DOHH2 (cell line): ENCODE results near the gene COX7A2.
A peak's percentile ranks its signal among the peaks of the same experiment; 100 is the strongest.

Experiments used
- H3F3A ChIP-seq: fragments of 200-600 bp; sonication (generic), shearing (Covaris generic); 2 replicates; pipeline ENCODE4 v1.6.0; 2016; ENCODE audit warnings: antibody characterized with exemption, mild to moderate bottlenecking; ENCODE audit not compliant: control insufficient read depth, insufficient read depth
- H3K27ac ChIP-seq: fragments of 200-600 bp; sonication (generic); 2 replicates; pipeline ENCODE4 v1.5.1; 2014; ENCODE audit warnings: low read depth, mild to moderate bottlenecking, low read length, moderate library complexity
- H3K27me3 ChIP-seq: fragments of 200-600 bp; sonication (generic); 2 replicates; pipeline ENCODE4 v1.6.1; 2014; ENCODE audit warnings: mild to moderate bottlenecking, low read length, mixed read lengths; ENCODE audit not compliant: control insufficient read depth
- H3K36me3 ChIP-seq: fragments of 200-600 bp; sonication (generic); 2 replicates; pipeline ENCODE4 v1.6.1; 2014; ENCODE audit warnings: mild to moderate bottlenecking, low read length, moderate library complexity, mixed read lengths; ENCODE audit not compliant: control insufficient read depth
- H3K4me1 ChIP-seq: fragments of 200-600 bp; sonication (generic); 2 replicates; pipeline ENCODE4 v1.6.1; 2014; ENCODE audit warnings: mild to moderate bottlenecking, low read length, mixed read lengths; ENCODE audit not compliant: control insufficient read depth
- H3K4me2 ChIP-seq: fragments of 200-600 bp; sonication (generic); 2 replicates; pipeline ENCODE4 v1.6.0; 2014; ENCODE audit warnings: mild to moderate bottlenecking, low read length, moderate library complexity
- H3K4me3 ChIP-seq: fragments of 200-600 bp; sonication (generic); 2 replicates; pipeline ENCODE4 v1.5.1; 2014; ENCODE audit warnings: mild to moderate bottlenecking, low read length, mixed read lengths
- H3K79me2 ChIP-seq: fragments of 200-600 bp; sonication (generic); 2 replicates; pipeline ENCODE4 v1.6.1; 2014; ENCODE audit warnings: mild to moderate bottlenecking, low read length, mixed read lengths; ENCODE audit not compliant: control insufficient read depth
- H3K9me2 ChIP-seq: fragments of 200-600 bp; sonication (generic); replicated peaks from 2 replicates; pipeline ENCODE4 v1.6.1; 2014; ENCODE audit warnings: mild to moderate bottlenecking, low read length, mixed read lengths; ENCODE audit not compliant: control insufficient read depth
- H3K9me3 ChIP-seq: fragments of 200-600 bp; sonication (generic); 2 replicates; pipeline ENCODE4 v1.6.1; 2014; ENCODE audit warnings: antibody characterized with exemption, low read length, mixed read lengths; ENCODE audit not compliant: control insufficient read depth, insufficient read depth
- H4K20me1 ChIP-seq: fragments of 200-600 bp; sonication (generic); 2 replicates; pipeline ENCODE4 v1.6.0; 2014; ENCODE audit warnings: low read depth, mild to moderate bottlenecking, antibody characterized with exemption, low read length, moderate library complexity; ENCODE audit not compliant: control insufficient read depth, insufficient read depth
- EZH2phosphoT487 ChIP-seq: fragments of 200-600 bp; sonication (generic); IDR thresholded peaks from 2 replicates; pipeline ENCODE4 v1.6.1; 2017; ENCODE audit warnings: borderline replicate concordance, mild to moderate bottlenecking, antibody characterized with exemption, low read length, moderate library complexity, mixed read lengths
- TF ChIP-seq, protein P1 (sequence below): fragments of 200-600 bp; sonication (generic); IDR thresholded peaks from one replicate; pipeline ENCODE4 v1.5.1; 2014; ENCODE audit warnings: antibody characterized with exemption, mild to moderate bottlenecking, low read depth, low read length; ENCODE audit not compliant: poor library complexity, severe bottlenecking

Gene COX7A2

DNA sequence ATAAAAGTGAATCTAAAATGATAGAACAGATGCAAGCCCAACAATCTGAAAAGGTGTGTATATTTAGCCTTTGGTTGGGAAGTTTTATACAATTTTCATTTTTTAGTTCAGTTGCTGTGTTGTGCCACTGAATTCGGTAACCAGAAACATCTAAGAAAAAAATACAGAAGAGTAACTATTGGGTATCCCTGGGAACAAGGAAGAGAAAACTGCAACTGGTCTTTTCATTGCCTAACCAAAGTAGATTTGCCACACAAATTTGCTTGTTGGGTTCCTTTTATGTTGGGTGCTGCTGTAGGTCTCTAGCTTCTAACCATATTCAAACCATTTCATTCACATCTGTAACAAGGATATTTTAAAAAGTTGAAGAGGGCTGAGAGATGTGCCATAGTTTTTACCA is 43.8 kb upstream of the COX7A2 start:
- Histone ChIP-seq H3K4me3 (no peak overlapping the region; the same call in 1 of the 2 replicates), H3K79me2 (peaks cover 60% of the 10 kb centered on the region), H3K4me2 (peak overlapping the region; percentile 82)

DNA sequence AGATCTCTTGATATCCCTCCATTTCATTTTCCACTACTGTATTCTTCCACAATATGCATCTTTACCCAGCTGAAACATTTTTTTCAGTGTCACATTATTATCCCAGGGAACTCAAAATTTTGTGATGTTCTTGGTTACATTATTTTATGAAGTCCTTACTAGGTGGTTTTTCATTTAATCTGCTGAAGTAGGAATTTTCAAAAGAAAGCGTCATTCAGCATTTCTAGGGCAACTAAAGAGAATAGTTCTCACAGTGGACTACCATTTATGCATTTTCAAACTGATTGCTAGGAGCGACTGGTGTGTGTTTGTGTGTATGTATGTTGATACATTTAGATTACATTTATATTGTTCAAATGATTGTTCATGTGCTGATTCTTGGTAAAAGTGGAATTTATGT is 43.4 kb upstream of the COX7A2 start:
- Histone ChIP-seq H3K4me1 (peaks cover 29% of the 10 kb centered on the region), H3F3A (no peaks in the 10 kb centered on the region), H3K4me2 (peak overlapping the region; percentile 82), H3K9me2 (no peaks in the 10 kb centered on the region), H3K36me3 (peaks cover 21% of the 10 kb centered on the region), H4K20me1 (peaks cover 12% of the 10 kb centered on the region), H3K27me3 (no peaks in the 10 kb centered on the region), H3K9me3 (no peaks in the 10 kb centered on the region), H3K79me2 (peaks cover 65% of the 10 kb centered on the region), H3K27ac (no peak overlapping the region), H3K4me3 (peak overlapping the region; percentile 95)
- TF ChIP-seq, protein P1, sequence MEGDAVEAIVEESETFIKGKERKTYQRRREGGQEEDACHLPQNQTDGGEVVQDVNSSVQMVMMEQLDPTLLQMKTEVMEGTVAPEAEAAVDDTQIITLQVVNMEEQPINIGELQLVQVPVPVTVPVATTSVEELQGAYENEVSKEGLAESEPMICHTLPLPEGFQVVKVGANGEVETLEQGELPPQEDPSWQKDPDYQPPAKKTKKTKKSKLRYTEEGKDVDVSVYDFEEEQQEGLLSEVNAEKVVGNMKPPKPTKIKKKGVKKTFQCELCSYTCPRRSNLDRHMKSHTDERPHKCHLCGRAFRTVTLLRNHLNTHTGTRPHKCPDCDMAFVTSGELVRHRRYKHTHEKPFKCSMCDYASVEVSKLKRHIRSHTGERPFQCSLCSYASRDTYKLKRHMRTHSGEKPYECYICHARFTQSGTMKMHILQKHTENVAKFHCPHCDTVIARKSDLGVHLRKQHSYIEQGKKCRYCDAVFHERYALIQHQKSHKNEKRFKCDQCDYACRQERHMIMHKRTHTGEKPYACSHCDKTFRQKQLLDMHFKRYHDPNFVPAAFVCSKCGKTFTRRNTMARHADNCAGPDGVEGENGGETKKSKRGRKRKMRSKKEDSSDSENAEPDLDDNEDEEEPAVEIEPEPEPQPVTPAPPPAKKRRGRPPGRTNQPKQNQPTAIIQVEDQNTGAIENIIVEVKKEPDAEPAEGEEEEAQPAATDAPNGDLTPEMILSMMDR: no peak
- TF ChIP-seq EZH2phosphoT487: no peak

More for the DNA sequence above, 43.8 kb upstream of the COX7A2 start:
- peaks cover 12% of the 10 kb centered on the region for H4K20me1 ChIP-seq
- TF ChIP-seq, protein P1: no peak
- no peak for TF ChIP-seq EZH2phosphoT487
- H3K9me2 ChIP-seq: no peaks in the 10 kb centered on the region
- H3K27ac ChIP-seq: no peak overlapping the region
- H3F3A ChIP-seq: no peaks in the 10 kb centered on the region
- H3K36me3 ChIP-seq: peaks cover 20% of the 10 kb centered on the region
- no peaks in the 10 kb centered on the region for H3K9me3 ChIP-seq
- no peaks in the 10 kb centered on the region for H3K27me3 ChIP-seq
- peaks cover 26% of the 10 kb centered on the region for H3K4me1 ChIP-seq

DNA sequence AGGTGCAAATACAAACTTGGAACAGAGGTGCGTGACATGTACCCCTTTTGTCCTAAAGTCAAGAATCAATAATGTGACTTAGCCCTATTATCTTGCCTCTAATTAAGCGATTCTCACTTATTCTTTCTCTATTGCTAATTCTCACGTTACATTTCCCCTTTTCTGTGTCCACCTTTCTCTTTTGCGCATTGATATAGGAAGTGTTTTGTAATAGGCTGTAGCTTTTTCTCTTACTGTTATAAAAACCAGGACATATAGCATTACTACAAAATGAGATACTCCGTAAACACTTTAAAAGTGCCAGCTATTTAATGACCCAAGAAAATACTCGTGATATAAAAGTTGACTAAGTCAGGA is 41.7 kb upstream of the COX7A2 start:
- peak overlapping the region; percentile 82 for H3K4me2 ChIP-seq
- peaks cover 23% of the 10 kb centered on the region for H3K36me3 ChIP-seq
- no peaks in the 10 kb centered on the region for H3K9me3 ChIP-seq
- peaks cover 82% of the 10 kb centered on the region for H3K79me2 ChIP-seq
- H3F3A ChIP-seq: no peaks in the 10 kb centered on the region
- peaks cover 43% of the 10 kb centered on the region for H3K4me1 ChIP-seq
- H3K27me3 ChIP-seq: no peaks in the 10 kb centered on the region
- H3K4me3 ChIP-seq: peak overlapping the region; percentile 95
- no peaks in the 10 kb centered on the region for H3K9me2 ChIP-seq
- TF ChIP-seq, protein P1: no peak
- TF ChIP-seq EZH2phosphoT487: no peak
- peaks cover 12% of the 10 kb centered on the region for H4K20me1 ChIP-seq
- peak overlapping the region; percentile 83 for H3K27ac ChIP-seq
